H1 (cell line): Measurements from ENCODE around the gene SH3PXD2A. TPM values are rescaled to one million over a fixed set of nuclear protein-coding genes. Genes with fewer than 3 reads are reported as not detected.

ENCODE experiments used
- CTCF ChIA-PET: fragments of 300-600 bp; sonication (Branson Sonifier 250); formaldehyde crosslinking; loops from one replicate; lab custom pipeline; 2021; ENCODE audit not compliant: partially characterized antibody; lab: Charles Lee
- POLR2A ChIA-PET: fragments of 300-600 bp; sonication (Branson Sonifier 250); formaldehyde crosslinking; loops from one replicate; lab custom pipeline; 2021; ENCODE audit warnings: inconsistent platforms; ENCODE audit not compliant: partially characterized antibody; lab: Charles Lee
- DNase-seq, 2 experiments: peaks; one replicate each; pipeline versions ENCODE4 v3.0.0 to v3.0.0-alpha.2; 2010 to 2022; ENCODE audit warnings: low spot score in 2 of 2, low read depth in 1 of 2, mixed read lengths in 1 of 2
- FAIRE-seq: peaks from 2 replicates; lab custom pipeline; 2011; peaks lifted over from hg19 to GRCh38; lab: Jason Lieb, UNC
- H2AFZ ChIP-seq: 2 replicates; pipeline ENCODE4 v1.8.1; 2012; ENCODE audit warnings: low read length, inconsistent platforms
- H2AK5ac ChIP-seq: 2 replicates; pipeline ENCODE4 v1.6.1; 2013; ENCODE audit warnings: low read depth, low read length
- H2BK120ac ChIP-seq: replicated peaks from 2 replicates; pipeline ENCODE3; 2013; ENCODE audit warnings: low read depth, low read length, inconsistent platforms
- H2BK12ac ChIP-seq: 2 replicates; pipeline ENCODE4 v1.6.1; 2013; ENCODE audit warnings: low read depth, low read length
- H2BK15ac ChIP-seq: 2 replicates; pipeline ENCODE4 v1.6.1; 2013; ENCODE audit warnings: low read length
- H2BK20ac ChIP-seq: 2 replicates; pipeline ENCODE4 v1.6.1; 2013; ENCODE audit warnings: low read length
- H2BK5ac ChIP-seq: 2 replicates; pipeline ENCODE4 v1.6.1; 2013; ENCODE audit warnings: low read depth, low read length
- H3K14ac ChIP-seq: 2 replicates; pipeline ENCODE4 v1.6.1; 2013; ENCODE audit warnings: inconsistent platforms; ENCODE audit not compliant: insufficient read length
- H3K18ac ChIP-seq: 2 replicates; pipeline ENCODE4 v1.6.1; 2013; ENCODE audit warnings: low read length; ENCODE audit errors: extremely low read depth
- H3K23ac ChIP-seq: 2 replicates; pipeline ENCODE4 v1.6.1; 2013; ENCODE audit warnings: inconsistent platforms; ENCODE audit not compliant: insufficient read length
- H3K23me2 ChIP-seq: 2 replicates; pipeline ENCODE4 v1.6.1; 2013; ENCODE audit warnings: low read depth, low read length
- H3K27ac ChIP-seq: 2 replicates; pipeline ENCODE4 v1.6.1; 2011; ENCODE audit warnings: low read depth, low read length, inconsistent platforms
- H3K27me3 ChIP-seq, 4 experiments: replicated peaks in 1 of 4; 1 replicate in 1 of 4; 2 replicates in 3 of 4; pipeline versions ENCODE4 v1.6.1 to v1.8.1; 2011 to 2013; ENCODE audit warnings: low read length in 3 of 4, mild to moderate bottlenecking in 3 of 4, inconsistent platforms in 2 of 4, mixed read lengths in 2 of 4, moderate library complexity in 1 of 4; ENCODE audit not compliant: control insufficient read depth in 3 of 4, insufficient read depth in 3 of 4; ENCODE audit errors: extremely low read depth in 1 of 4
- H3K36me3 ChIP-seq, 4 experiments: 2 replicates each; pipeline versions ENCODE4 v1.6.1 to v1.8.1; 2011 to 2013; ENCODE audit warnings: mild to moderate bottlenecking in 4 of 4, low read length in 3 of 4, moderate library complexity in 2 of 4, control low read depth in 1 of 4, inconsistent platforms in 1 of 4; ENCODE audit not compliant: insufficient read depth in 4 of 4, control insufficient read depth in 2 of 4
- H3K4ac ChIP-seq: replicated peaks from 2 replicates; pipeline ENCODE3; 2013; ENCODE audit warnings: low read length, low read depth, mixed read lengths, inconsistent platforms; ENCODE audit not compliant: insufficient read length
- H3K4me1 ChIP-seq, 4 experiments: replicated peaks in 1 of 4; 1 replicate in 1 of 4; 2 replicates in 3 of 4; pipeline versions ENCODE4 v1.6.1 to v1.8.1; 2011 to 2013; ENCODE audit warnings: low read length in 3 of 4, inconsistent platforms in 2 of 4, mixed read lengths in 1 of 4; ENCODE audit not compliant: insufficient read depth in 4 of 4, control insufficient read depth in 3 of 4
- H3K4me2 ChIP-seq, 2 experiments: 2 replicates each; pipeline versions ENCODE4 v1.6.1 to v1.8.1; 2011 to 2013; ENCODE audit warnings: low read depth in 2 of 2, low read length in 2 of 2, control low read depth in 1 of 2, inconsistent platforms in 1 of 2, mild to moderate bottlenecking in 1 of 2; ENCODE audit not compliant: insufficient read depth in 1 of 2
- H3K4me3 ChIP-seq, 4 experiments: fragments of 200-600, 300-600 bp in 1 of 4; sonication (generic), shearing (Covaris generic), sonication (Bioruptor Twin) in 1 of 4; 2 replicates each; pipeline versions ENCODE4 v1.5.1 to v1.8.1; 2011 to 2016; ENCODE audit warnings: low read length in 4 of 4, low read depth in 3 of 4, control low read depth in 2 of 4, inconsistent platforms in 2 of 4, mild to moderate bottlenecking in 2 of 4, mixed read lengths in 1 of 4, moderate library complexity in 1 of 4; ENCODE audit not compliant: insufficient read depth in 2 of 4; ENCODE audit errors: extremely low read depth in 1 of 4
- H3K56ac ChIP-seq: replicated peaks from 2 replicates; pipeline ENCODE3; 2013; ENCODE audit warnings: low read depth, mild to moderate bottlenecking, mixed read lengths, low read length, inconsistent platforms; ENCODE audit not compliant: insufficient read length
- H3K79me1 ChIP-seq: 2 replicates; pipeline ENCODE4 v1.6.1; 2013; ENCODE audit warnings: low read depth, low read length, control low read depth
- H3K79me2 ChIP-seq, 2 experiments: 2 replicates each; pipeline versions ENCODE4 v1.6.1 to v1.8.1; 2012 to 2013; ENCODE audit warnings: low read length in 2 of 2, mild to moderate bottlenecking in 2 of 2, inconsistent platforms in 1 of 2; ENCODE audit not compliant: insufficient read depth in 2 of 2, control insufficient read depth in 1 of 2
- H3K9ac ChIP-seq, 4 experiments: replicated peaks in 1 of 4; 1 replicate in 1 of 4; 2 replicates in 3 of 4; pipeline versions ENCODE4 v1.6.1 to v1.8.1; 2011 to 2013; ENCODE audit warnings: low read depth in 3 of 4, low read length in 3 of 4, control low read depth in 2 of 4, mild to moderate bottlenecking in 2 of 4, moderate library complexity in 2 of 4, inconsistent platforms in 1 of 4; ENCODE audit errors: extremely low read depth in 1 of 4
- H3K9me3 ChIP-seq, 2 experiments: 2 replicates each; pipeline versions ENCODE4 v1.6.1 to v1.8.1; 2012 to 2013; ENCODE audit warnings: mild to moderate bottlenecking in 2 of 2, moderate library complexity in 2 of 2, control low read depth in 1 of 2, inconsistent platforms in 1 of 2, low read depth in 1 of 2, low read length in 1 of 2, mixed read lengths in 1 of 2; ENCODE audit not compliant: insufficient read depth in 2 of 2
- H4K20me1 ChIP-seq, 2 experiments: replicated peaks in 1 of 2; 2 replicates each; pipeline versions ENCODE3 to v1.8.1; 2011 to 2013; ENCODE audit warnings: inconsistent platforms in 2 of 2, low read length in 2 of 2, mild to moderate bottlenecking in 1 of 2; ENCODE audit not compliant: insufficient read depth in 2 of 2, control insufficient read depth in 1 of 2
- H4K5ac ChIP-seq: 2 replicates; pipeline ENCODE4 v1.6.1; 2013; ENCODE audit warnings: low read length, low read depth, mixed read lengths, inconsistent platforms; ENCODE audit not compliant: insufficient read length
- H4K8ac ChIP-seq: 2 replicates; pipeline ENCODE4 v1.8.0; 2013; ENCODE audit warnings: mild to moderate bottlenecking, moderate library complexity, low read length, inconsistent platforms; ENCODE audit not compliant: insufficient read depth; ENCODE audit errors: extremely low read depth
- H4K91ac ChIP-seq: replicated peaks from 2 replicates; pipeline ENCODE3; 2013; ENCODE audit warnings: low read length, mixed read lengths, inconsistent platforms; ENCODE audit not compliant: insufficient read length
- BACH1 ChIP-seq: IDR thresholded peaks from 2 replicates; pipeline ENCODE4 v1.6.1; 2012; ENCODE audit warnings: low read length, improper control_type of control experiment
- CREB1 ChIP-seq: IDR thresholded peaks from 2 replicates; pipeline ENCODE4 v1.6.1; 2012; ENCODE audit warnings: inconsistent platforms
- FOSL1 ChIP-seq: IDR thresholded peaks from 2 replicates; pipeline ENCODE4 v1.6.1; 2011; ENCODE audit warnings: mild to moderate bottlenecking, low read depth, low read length, moderate library complexity; ENCODE audit not compliant: insufficient read depth
- GTF2F1 ChIP-seq: IDR thresholded peaks from 2 replicates; pipeline ENCODE4 v1.6.1; 2012; ENCODE audit warnings: low read depth, low read length, improper control_type of control experiment, borderline replicate concordance
- JUN ChIP-seq: IDR thresholded peaks from 2 replicates; pipeline ENCODE4 v1.6.1; 2011; ENCODE audit warnings: low read depth, mild to moderate bottlenecking, improper control_type of control experiment, low read length
- JUND ChIP-seq: IDR thresholded peaks from 2 replicates; pipeline ENCODE4 v1.6.1; 2011; ENCODE audit warnings: mild to moderate bottlenecking, improper control_type of control experiment, low read length
- MAFK ChIP-seq: IDR thresholded peaks from 2 replicates; pipeline ENCODE4 v1.6.1; 2012; ENCODE audit warnings: low read depth, mild to moderate bottlenecking, improper control_type of control experiment, low read length
- MAX ChIP-seq: IDR thresholded peaks from 2 replicates; pipeline ENCODE4 v1.6.1; 2012; ENCODE audit warnings: inconsistent platforms
- PHF8 ChIP-seq: fragments of 200-600 bp; sonication (generic); conservative IDR thresholded peaks from 2 replicates; pipeline ENCODE4 v1.7.1; 2012; ENCODE audit warnings: low read depth, mild to moderate bottlenecking, inconsistent platforms, low read length, moderate library complexity
- POU5F1 ChIP-seq: IDR thresholded peaks from 2 replicates; pipeline ENCODE4 v1.6.1; 2011; ENCODE audit warnings: low read depth, mild to moderate bottlenecking, low read length, moderate library complexity
- RXRA ChIP-seq: IDR thresholded peaks from 2 replicates; pipeline ENCODE4 v1.6.1; 2011; ENCODE audit warnings: low read depth, mild to moderate bottlenecking, low read length, moderate library complexity; ENCODE audit not compliant: insufficient read depth
- SIX5 ChIP-seq: IDR thresholded peaks from 2 replicates; pipeline ENCODE4 v1.6.1; 2011; ENCODE audit warnings: mild to moderate bottlenecking, low read depth, low read length
- SUZ12 ChIP-seq: fragments of 200-600 bp; sonication (generic); IDR thresholded peaks from 2 replicates; pipeline ENCODE4 v1.6.1; 2012; ENCODE audit warnings: mild to moderate bottlenecking, inconsistent platforms, low read length, moderate library complexity, mixed read lengths
- TAF1 ChIP-seq: IDR thresholded peaks from 2 replicates; pipeline ENCODE4 v1.6.1; 2011; ENCODE audit warnings: mild to moderate bottlenecking, low read depth, low read length
- TCF12 ChIP-seq: IDR thresholded peaks from 2 replicates; pipeline ENCODE4 v1.6.1; 2011; ENCODE audit warnings: low read depth, mild to moderate bottlenecking, low read length
- TEAD4 ChIP-seq: IDR thresholded peaks from 2 replicates; pipeline ENCODE4 v1.6.1; 2012; ENCODE audit warnings: low read depth, low read length, inconsistent platforms, mixed read lengths
- WGBS, 2 experiments: shearing (Covaris generic) in 1 of 2; methylation state at CpG; one replicate each; pipeline versions ENCODE4 v1.1.6 to v1.1.7; 2013 to 2015; ENCODE audit warnings: low lambda C conversion rate in 2 of 2, mixed read lengths in 2 of 2, inconsistent platforms in 1 of 2, low coverage in 1 of 2, missing lambda C conversion rate in 1 of 2; ENCODE audit not compliant: insufficient replicate concordance in 2 of 2, insufficient coverage in 1 of 2, insufficient read length in 1 of 2; ENCODE audit errors: extremely low coverage in 1 of 2, missing lambda C conversion rate in 1 of 2; 5-methylcytosine and 5-hydroxymethylcytosine counted together
- polyA plus RNA-seq, 7 experiments: library from polyadenylated mRNA; depleted of rRNA in 3 of 7; stranded (reverse) in 5 of 7; unstranded in 2 of 7; fragments of >200 nt in 5 of 7; fragments of 200-250 nt in 2 of 7; gene quantifications; 1 replicate in 5 of 7; 2 replicates in 1 of 7; 4 replicates in 1 of 7; pipeline versions ENCODE4 v1.2.1 to v1.2.3, GENCODE V29; 2011 to 2013; ENCODE audit warnings: missing spikeins in 2 of 7, mixed read lengths in 2 of 7
- total RNA-seq: library from RNA; stranded (reverse); fragmentation: NEBNext Ultra II Directional; extraction: Animal tissue kit (Norgen Biotek cat#: 25700); gene quantifications from 2 replicates; pipeline ENCODE4 v1.2.1, GENCODE V29; 2021

Gene SH3PXD2A
- total and polyA plus RNA-seq, 2 of the 8 experiments (the other 6 are each of a cell fraction or from before 2014, with no cell fraction given), result 5.4 to 16.3 TPM

GRCh38 chr10:103861505-103861904 is 6.1 kb upstream of the SH3PXD2A start:
- Histone ChIP-seq H3K4ac (no peak overlapping the region), H3K23me2 (no peaks in the 10 kb centered on the region)
- TF ChIP-seq PHF8, result no peak
- no peak for TF ChIP-seq JUND
- TF ChIP-seq CREB1, result no peak
- no peak for TF ChIP-seq MAX
- no peak for TF ChIP-seq JUN
- no peak for TF ChIP-seq TAF1
- no peak for TF ChIP-seq SIX5
- TF ChIP-seq GTF2F1, result no peak
- TF ChIP-seq MAFK, result no peak
- no peak for TF ChIP-seq TEAD4
- TF ChIP-seq RXRA, result no peak
- TF ChIP-seq POU5F1, result no peak
- no peak for TF ChIP-seq FOSL1
- no peak for TF ChIP-seq BACH1
- no peak for TF ChIP-seq SUZ12
- TF ChIP-seq TCF12, result no peak

More at GRCh38 chr10:103861505-103861904, 6.1 kb upstream of the SH3PXD2A start:
- H3K4me3 ChIP-seq, result no peak overlapping the region
- no peak overlapping the region for H3K4me2 ChIP-seq
- WGBS, 2 experiments, result 88% methylated on average over 1 of the region's 1 CpG; no CpG with 5 or more reads in 1 of the 2 experiments
- H3K9me3 ChIP-seq, result peaks cover 2 to 8% of the 10 kb centered on the region in 2 experiments; a peak in 1 of 4 replicates
- no peaks in the 10 kb centered on the region for H3K79me2 ChIP-seq
- H3K18ac ChIP-seq, result no peak overlapping the region
- H3K36me3 ChIP-seq, result no peaks in the 10 kb centered on the region
- H4K20me1 ChIP-seq, result no peaks in the 10 kb centered on the region
- no peak overlapping the region for H2BK15ac ChIP-seq
- H2AK5ac ChIP-seq, result no peak overlapping the region
- H4K5ac ChIP-seq, result no peak overlapping the region
- DNase-seq, result no peak
- no peak overlapping the region for H2BK12ac ChIP-seq
- no peak overlapping the region for H4K8ac ChIP-seq
- no peak overlapping the region for H2BK20ac ChIP-seq
- no peak overlapping the region for H4K91ac ChIP-seq
- H3K4me1 ChIP-seq, result no peaks in the 10 kb centered on the region
- no peak overlapping the region for H3K27ac ChIP-seq
- FAIRE-seq, result no peak
- no peak overlapping the region for H3K23ac ChIP-seq
- H3K27me3 ChIP-seq, result peaks cover 0 to 6% (median 4%) of the 10 kb centered on the region in 4 experiments; a peak in 4 of 7 replicates
- ChIA-PET CTCF (interaction anchor here (0.7 to 5.3 kb wide), 10 partner anchors 10 to 149 kb away, joined by 3 to 42 read pairs (median 4); no protein-coding TSS in a partner anchor), POLR2A (interaction anchor here (0.9 kb wide), 1 partner anchor 146 kb away, joined by 3 read pairs; no protein-coding TSS in a partner anchor)
- H3K9ac ChIP-seq, result no peak overlapping the region
- no peaks in the 10 kb centered on the region for H3K79me1 ChIP-seq
- H2BK5ac ChIP-seq, result no peak overlapping the region
- H2BK120ac ChIP-seq, result no peak overlapping the region
- no peak overlapping the region for H3K14ac ChIP-seq
- H3K56ac ChIP-seq, result no peak overlapping the region
- H2AFZ ChIP-seq, result no peak overlapping the region
